Embryonic facial prominence (tissue), 1 donor: ENCODE data around the gene LUZP2.

Source experiments
- DNase-seq: peaks from one replicate; pipeline ENCODE4 v3.0.0-alpha.2; 2016; ENCODE audit errors: extremely low spot score

The LUZP2 gene

GRCh38 chr11:24567380-24567779, 70.5 kb downstream of the LUZP2 start:
- no peak for DNase-seq

- no peak for DNase-seq
Measured at GRCh38 chr11:24572376-24572775, 75.5 kb downstream of the LUZP2 start.

GRCh38 chr11:24574461-24574860, 77.6 kb downstream of the LUZP2 start:
- no peak for DNase-seq

- no peak for DNase-seq
Measured at GRCh38 chr11:24575392-24575791, 78.5 kb downstream of the LUZP2 start.

GRCh38 chr11:24585192-24585591, 88.3 kb downstream of the LUZP2 start:
- DNase-seq: no peak

GRCh38 chr11:24587635-24588034, 90.8 kb downstream of the LUZP2 start:
- DNase-seq: no peak

GRCh38 chr11:24588081-24588480, 91.2 kb downstream of the LUZP2 start:
- DNase-seq: no peak

- no peak for DNase-seq
Measured at GRCh38 chr11:24589064-24589463, 92.2 kb downstream of the LUZP2 start.

GRCh38 chr11:24591283-24591682, 94.4 kb downstream of the LUZP2 start:
- DNase-seq: no peak

GRCh38 chr11:24592360-24592759, 95.5 kb downstream of the LUZP2 start:
- no peak for DNase-seq

GRCh38 chr11:24593332-24593731, 96.5 kb downstream of the LUZP2 start:
- no peak for DNase-seq

- DNase-seq: no peak
Measured at GRCh38 chr11:24594401-24594800, 97.5 kb downstream of the LUZP2 start.

GRCh38 chr11:24598641-24599040, 101.8 kb downstream of the LUZP2 start:
- no peak for DNase-seq

GRCh38 chr11:24609192-24610119, 112.6 kb downstream of the LUZP2 start:
- DNase-seq: no peak

- no peak for DNase-seq
Measured at GRCh38 chr11:24615451-24616160, 118.8 kb downstream of the LUZP2 start.

GRCh38 chr11:24617856-24618255, 121.0 kb downstream of the LUZP2 start:
- no peak for DNase-seq

- DNase-seq: no peak
Measured at GRCh38 chr11:24619900-24620299, 123.0 kb downstream of the LUZP2 start.

GRCh38 chr11:24622262-24622661, 125.4 kb downstream of the LUZP2 start:
- no peak for DNase-seq

- DNase-seq: no peak
Measured at GRCh38 chr11:24623121-24623520, 126.3 kb downstream of the LUZP2 start.

- DNase-seq: no peak
Measured at GRCh38 chr11:24624432-24624831, 127.6 kb downstream of the LUZP2 start.

GRCh38 chr11:24625975-24626374, 129.1 kb downstream of the LUZP2 start:
- no peak for DNase-seq

GRCh38 chr11:24628224-24628776, 131.4 kb downstream of the LUZP2 start:
- no peak for DNase-seq
